HG03060 (cell line): Measurements from ENCODE around the gene OR8D2.

ENCODE experiments used
- ATAC-seq: cut with Tn5 transposase; IDR thresholded peaks from one replicate; pipeline ENCODE4 v1.9.1; 2021; ENCODE audit warnings: low read depth, moderate number of reproducible peaks; ENCODE audit not compliant: unreplicated experiment

The OR8D2 gene, protein sequence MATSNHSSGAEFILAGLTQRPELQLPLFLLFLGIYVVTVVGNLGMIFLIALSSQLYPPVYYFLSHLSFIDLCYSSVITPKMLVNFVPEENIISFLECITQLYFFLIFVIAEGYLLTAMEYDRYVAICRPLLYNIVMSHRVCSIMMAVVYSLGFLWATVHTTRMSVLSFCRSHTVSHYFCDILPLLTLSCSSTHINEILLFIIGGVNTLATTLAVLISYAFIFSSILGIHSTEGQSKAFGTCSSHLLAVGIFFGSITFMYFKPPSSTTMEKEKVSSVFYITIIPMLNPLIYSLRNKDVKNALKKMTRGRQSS

DNA sequence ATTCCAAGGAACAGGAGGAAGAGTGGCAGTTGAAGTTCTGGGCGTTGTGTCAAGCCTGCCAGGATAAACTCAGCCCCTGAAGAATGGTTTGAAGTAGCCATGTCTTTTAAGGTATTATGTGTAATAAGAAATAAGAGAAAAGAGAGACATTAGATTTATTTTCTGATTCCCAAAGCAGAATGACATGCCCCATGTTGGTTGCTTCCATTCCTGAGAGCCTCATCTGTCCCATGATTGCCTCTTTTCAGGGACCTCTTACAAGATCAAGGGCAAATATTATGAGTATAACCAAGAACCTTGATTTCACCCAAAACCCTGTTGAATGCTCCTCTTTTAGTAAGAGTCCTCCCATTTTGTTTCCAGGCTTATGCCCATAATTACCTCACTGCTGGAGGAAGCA, at the start of gene OR8D2:
Gene OR8D2, minus strand, starts transcription at position 101 of the 400 bp plus-strand sequence. Its CDS starts 0 bp downstream, at position 101.
- no peak for ATAC-seq

- ATAC-seq: no peak
These were observed 39.6 kb upstream of the OR8D2 start for GRCh38 chr11:124359566-124359965.

DNA sequence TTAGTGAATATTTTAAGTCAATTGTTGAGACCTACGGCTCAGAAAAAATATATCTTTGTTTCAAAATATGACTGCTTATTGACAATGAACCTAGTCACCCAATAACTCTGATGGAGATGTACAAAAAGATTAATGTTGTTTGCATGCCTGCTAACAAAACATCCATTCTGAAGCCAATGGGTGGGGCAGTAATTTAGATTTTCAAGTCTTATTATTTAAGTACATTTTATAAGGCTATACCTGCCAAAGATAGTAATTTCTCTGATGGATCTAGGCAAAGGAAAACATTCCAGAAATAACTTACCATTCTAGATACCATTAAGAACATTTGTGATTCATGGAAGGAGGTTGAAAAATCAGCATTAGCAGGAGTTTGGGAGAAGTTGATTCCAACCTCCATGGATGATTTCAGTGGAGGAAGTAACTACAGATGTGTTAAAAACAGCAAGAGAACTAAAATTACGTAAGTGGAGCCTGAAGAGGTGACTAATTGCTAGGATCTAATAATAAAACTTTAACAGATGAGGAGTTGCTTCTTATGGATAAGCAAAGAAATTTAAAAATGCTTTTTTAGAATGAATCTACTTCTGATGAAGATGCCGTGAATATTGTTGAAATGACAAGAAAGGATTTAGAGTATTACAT, 26.4 kb upstream of the OR8D2 start:
- no peak for ATAC-seq

DNA sequence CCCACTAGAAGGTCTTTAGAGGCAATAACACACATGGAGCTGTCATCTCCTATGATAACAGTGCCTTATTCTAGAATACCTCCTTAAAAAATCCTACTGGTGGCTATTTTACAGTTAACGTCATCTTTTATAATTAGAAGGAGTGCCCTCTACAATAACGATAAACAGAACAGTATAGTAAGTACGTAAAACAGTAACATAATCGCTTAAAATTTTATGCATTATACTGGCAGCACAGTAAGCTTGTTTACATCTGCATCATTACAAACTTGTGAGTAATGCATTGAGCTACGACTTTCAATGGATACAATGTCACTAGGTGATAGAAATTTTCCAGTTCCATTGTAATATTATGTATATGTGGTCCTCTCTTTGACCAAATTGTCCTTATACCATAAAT, 24.3 kb upstream of the OR8D2 start:
- ATAC-seq: no peak

- ATAC-seq: no peak
These were observed 20.1 kb upstream of the OR8D2 start for GRCh38 chr11:124340142-124340447.

DNA sequence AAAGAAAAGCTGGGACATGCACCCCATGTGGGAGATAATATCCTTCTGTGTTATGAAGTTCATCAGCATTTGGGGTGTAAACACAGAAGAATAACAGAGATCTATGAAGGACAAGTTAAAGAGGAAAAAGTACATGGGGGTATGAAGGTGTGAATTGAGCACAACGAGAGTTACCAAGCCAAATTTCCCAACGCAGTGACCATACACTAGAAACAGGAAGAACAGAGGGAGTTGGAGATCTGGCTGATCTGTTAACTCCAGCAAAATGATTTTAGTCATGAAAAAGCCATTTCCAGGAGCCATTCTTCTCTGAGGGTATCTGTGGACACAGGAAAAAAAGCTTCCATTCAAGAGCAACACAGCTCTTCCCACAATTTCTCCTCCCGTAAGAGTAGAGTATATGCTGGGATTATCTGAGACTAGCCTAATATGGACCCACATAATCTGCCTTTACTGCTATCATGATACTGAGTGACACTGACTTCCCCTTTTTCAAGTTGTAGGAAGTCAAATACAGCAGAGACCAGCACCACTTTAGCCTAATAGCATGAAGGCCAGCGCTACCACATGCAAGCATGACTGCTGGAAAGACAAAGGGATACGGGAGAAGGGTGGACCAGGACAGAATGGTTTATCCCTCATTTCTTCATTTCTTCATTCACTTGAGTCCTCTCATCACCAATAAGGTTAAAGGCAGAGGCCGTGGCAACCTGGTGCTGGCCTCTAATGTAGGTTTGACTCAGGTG, 19.6 kb upstream of the OR8D2 start:
- no peak for ATAC-seq

DNA sequence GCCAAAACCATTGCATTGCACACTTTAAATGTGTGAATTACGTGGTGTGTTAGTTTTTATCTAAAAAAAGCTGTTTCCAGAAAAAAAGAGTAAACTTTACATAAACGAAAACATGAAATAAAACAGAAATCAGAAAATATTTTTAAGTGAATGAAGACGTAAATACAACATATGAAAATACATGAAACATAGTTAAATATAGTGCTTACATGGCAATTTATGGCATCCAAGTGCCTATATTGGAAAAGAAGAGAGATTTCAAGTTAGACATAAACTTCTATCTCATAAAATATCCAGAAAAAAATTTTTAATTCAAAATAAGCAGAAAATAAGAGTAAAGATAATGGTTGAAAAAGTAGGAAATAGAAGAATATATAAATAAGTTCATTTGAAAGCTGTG, 11.9 kb upstream of the OR8D2 start:
- ATAC-seq: no peak

DNA sequence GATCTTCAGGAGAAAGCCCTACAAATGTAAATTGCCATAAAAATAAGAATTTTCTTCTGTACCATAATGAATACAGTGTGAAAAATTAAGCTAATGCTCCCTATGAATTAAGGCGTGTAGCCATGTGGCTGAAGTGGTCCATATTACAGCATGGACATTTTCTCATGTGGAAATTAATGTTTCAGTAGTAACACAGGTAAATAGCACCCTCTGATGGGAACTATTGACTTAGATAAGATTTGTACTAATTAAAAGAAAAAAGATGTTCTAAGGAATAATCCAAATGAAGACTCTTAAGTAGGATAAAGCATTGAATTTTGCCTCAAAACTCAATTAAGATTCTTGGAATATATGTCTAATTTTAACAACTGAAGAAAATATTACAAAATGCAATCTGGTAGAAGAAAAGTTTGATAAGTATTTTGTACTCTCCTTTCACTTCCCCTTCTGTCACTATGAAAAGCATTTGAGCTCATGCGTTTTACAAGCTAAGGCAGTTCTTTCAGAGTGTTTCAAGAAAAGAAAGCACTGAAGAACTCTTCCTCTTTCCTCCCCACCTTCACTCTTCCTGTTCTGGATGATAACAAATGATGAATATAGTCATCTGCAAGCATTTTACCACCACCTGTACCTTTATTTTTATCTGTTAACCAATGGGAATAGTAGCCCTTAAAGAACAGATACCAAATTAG, 9.9 kb upstream of the OR8D2 start:
- no peak for ATAC-seq

DNA sequence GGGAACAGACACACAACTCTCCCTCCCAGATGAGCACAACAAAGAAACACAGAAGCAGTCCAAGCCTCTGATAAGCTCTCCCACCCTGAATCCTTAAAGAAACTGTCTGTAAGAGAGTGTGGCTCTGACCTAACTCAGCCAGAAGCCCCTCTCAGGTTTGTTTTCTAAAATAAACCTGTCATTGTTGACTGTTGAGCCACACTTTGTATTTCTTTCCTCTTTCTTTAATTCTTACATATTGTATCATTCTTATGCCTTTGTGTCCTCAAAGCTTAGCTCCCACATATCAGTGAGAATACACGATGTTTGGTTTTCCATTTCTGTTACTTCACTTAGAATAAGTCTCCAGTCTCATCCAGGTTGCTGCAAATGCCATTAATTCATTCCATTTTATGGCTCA, 7.8 kb upstream of the OR8D2 start:
- no peak for ATAC-seq

GRCh38 chr11:124322356-124322755, 2.4 kb upstream of the OR8D2 start:
- ATAC-seq: no peak

GRCh38 chr11:124315052-124315451, 4.9 kb downstream of the OR8D2 start:
- no peak for ATAC-seq

DNA sequence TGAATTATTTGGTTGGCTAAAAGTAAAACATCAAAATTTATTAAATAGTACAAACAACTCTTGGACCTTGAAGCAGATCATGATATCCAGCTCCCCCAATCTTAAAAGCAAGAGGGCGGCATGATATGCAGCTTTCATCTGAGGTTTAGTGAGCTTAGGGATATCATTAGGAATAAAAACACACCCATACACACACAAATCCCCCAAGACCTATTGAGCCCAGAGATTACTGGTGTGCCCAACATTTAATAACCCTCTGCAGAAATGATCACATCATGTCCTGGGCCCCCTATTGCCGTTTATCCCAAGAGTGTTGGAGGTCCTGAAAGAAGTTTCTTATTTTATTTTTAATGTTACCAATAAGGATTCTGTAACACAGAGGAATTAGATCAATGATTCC, 6.1 kb downstream of the OR8D2 start, which contains the start of gene OR8D1:
Gene OR8D1, minus strand, starts transcription at position 101 of the 400 bp plus-strand sequence. CDS start 3,183 bp downstream, outside the sequence.
- ATAC-seq: no peak

DNA sequence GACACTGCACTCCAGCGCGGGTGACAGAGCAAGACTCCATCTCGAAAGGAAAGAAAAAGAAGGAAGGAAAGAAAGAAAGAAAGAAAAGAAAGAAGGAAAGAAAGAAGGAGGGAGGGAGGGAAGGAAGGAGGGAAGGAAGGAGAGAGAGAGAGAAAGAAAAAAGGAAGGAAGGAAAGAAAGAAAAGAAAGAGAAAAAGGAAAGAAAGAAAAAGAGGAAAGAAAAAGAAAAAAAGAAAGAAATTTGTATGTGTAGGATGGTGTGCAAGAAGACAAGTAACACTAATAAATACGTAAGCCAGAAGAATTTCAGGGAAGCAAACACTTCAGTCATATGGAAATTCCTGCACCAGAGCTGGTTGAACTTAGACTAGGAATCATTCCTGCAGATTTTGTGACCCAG, 6.9 kb downstream of the OR8D2 start:
- ATAC-seq: no peak

- ATAC-seq: no peak
These were observed 8.3 kb downstream of the OR8D2 start for GRCh38 chr11:124311670-124312069.

- ATAC-seq: no peak
These were observed 8.7 kb downstream of the OR8D2 start for GRCh38 chr11:124311269-124311668.

DNA sequence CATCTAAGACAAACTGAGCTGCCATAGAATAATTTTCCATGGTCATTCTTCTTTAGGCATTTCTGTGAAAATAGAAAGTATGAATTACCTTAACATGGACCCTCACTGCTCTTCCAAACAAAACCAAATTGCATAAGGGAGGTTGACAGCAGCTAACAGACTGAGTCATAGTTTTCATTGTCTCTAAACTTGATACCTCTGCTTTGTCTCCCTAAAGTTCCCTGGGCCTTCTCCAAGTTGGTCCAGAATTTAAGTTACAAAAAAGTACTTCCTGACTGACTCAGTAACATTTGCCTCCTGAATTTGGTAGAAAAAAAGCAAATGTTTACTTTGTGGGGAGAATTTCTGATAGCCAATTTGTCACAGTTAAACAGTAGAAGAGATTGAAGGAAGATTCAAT, 9.3 kb downstream of the OR8D2 start:
- ATAC-seq: no peak

DNA sequence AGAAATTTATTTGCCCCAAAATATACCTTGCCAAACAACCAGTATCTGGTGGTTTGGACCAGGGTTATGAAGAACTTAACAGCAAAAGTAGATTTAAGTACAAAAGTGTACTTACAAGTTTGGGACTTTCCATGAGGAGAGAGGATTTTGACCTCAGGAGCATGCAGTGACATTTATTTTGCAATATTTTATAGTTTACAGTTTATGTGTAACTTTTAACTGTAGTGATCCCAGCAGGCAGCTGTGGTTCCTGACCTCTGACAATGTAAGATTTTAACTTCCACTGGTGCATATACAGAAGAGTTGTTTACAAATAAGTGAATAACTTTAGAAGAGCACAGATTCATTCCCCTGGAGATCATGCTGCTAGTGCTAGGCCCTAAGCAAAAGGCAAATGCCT, 12.9 kb downstream of the OR8D2 start:
- no peak for ATAC-seq

DNA sequence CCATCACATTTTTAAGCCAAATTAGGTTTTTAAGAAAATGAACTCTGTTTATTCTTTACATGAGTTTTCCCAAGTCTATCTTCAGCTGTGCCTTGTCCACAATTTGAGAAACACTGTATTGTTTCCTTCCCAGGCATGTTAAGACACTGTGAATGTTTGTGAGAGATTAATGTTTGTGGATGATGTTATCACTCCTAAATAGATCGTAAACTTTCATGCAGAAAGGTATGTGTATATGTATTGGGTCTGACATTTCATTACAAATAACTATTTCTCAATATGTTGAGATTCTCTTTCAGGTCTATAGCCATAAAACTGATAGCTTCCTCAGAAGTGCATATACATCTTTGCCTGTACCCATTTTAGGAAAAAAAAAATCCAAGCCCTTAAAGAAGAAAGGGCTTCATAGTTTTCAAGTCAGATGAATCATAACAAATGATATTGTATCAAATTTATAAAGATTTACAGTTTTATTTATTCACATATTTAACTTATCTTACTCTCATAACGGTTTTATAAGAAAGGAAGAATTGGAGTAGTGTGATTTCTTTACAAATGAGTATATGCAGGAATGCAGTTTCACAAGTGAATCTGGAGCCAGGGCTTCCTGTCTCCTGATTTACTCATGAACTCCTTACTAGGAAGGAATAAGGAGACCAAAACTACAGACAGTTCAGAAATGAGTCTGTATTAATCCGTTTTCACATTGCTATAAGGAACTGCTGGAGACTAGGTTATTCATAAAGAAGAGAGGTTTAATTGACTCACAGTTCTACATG, 17.5 kb downstream of the OR8D2 start:
- ATAC-seq: no peak

DNA sequence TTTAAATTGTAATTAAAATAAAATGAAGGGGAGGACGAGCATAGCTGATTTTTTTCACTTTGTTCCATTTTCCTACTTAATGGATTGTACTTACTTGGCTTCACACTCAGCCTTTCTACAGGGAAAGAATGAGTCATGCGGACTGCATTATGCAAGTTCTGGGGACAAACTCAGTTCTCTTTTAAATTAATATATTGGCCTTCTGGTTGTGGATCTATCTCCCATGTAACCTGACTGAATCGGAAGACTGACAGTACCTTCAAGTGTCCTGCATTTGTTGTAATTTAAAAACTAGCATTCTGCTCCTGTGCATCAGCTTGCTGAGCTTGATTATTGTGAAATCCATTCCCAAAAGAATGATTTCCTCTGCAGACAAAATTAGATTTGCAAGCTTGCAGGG, 18.4 kb downstream of the OR8D2 start:
- ATAC-seq: no peak

DNA sequence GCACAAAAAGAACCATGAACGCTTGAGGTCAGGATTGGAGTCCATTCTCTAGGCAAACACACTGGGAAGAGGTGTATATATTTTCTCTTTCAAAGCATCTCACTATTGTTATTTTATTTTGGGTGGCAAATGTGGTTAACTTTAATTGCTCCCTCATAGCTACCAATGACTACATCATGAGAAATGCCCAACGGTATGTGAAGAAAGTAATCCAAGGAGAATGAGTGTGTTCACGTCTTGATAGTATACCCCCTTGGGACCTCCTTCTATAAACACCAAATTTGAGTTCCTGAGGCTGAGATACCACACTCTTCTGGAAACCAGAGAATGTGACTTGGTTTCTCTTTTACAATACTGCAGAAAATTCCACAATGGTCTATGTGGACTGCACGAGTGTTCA, 22.1 kb downstream of the OR8D2 start:
- no peak for ATAC-seq
